PFSK-1 (cell line): ENCODE results near the gene SHCBP1.

Experiments
- FOXP2 ChIP-seq: optimal IDR thresholded peaks from 2 replicates; pipeline ENCODE3; 2011; ENCODE audit warnings: borderline replicate concordance, control low read depth, inconsistent platforms; ENCODE audit not compliant: insufficient read depth; ENCODE audit errors: extremely low read length, extremely low read depth
- POLR2AphosphoS5 ChIP-seq: IDR thresholded peaks from 2 replicates; pipeline ENCODE4 v1.6.1; 2012; ENCODE audit warnings: low read depth, mild to moderate bottlenecking, control low read depth, low read length, moderate library complexity
- REST ChIP-seq, 2 experiments: IDR thresholded peaks; 2 replicates each; pipeline versions ENCODE4 v1.6.1 to v1.8.0; 2011 to 2012; ENCODE audit warnings: low read depth in 2 of 2, low read length in 2 of 2, control low read depth in 1 of 2, inconsistent platforms in 1 of 2, mild to moderate bottlenecking in 1 of 2, moderate library complexity in 1 of 2; ENCODE audit not compliant: insufficient read depth in 1 of 2
- SIN3A ChIP-seq: IDR thresholded peaks from 2 replicates; pipeline ENCODE4 v1.6.1; 2012; ENCODE audit warnings: mild to moderate bottlenecking, low read length, moderate library complexity, borderline replicate concordance; ENCODE audit not compliant: insufficient read depth
- TAF1 ChIP-seq: IDR thresholded peaks from 2 replicates; pipeline ENCODE4 v1.6.1; 2012; ENCODE audit warnings: low read length, control low read depth, borderline replicate concordance; ENCODE audit not compliant: insufficient read depth

SHCBP1 gene

GRCh38 chr16:46618516-46618915, 2.7 kb downstream of the SHCBP1 start:
- TF ChIP-seq REST (IDR thresholded peaks at IDR 0.05; ENCODE audit: insufficient read depth in 1 of 2, low read depth in 2 of 2, low read length in 2 of 2) (no peak), SIN3A (no peak), POLR2AphosphoS5 (no peak), TAF1 (no peak), FOXP2 (no peak)

GRCh38 chr16:46614006-46614405, 7.2 kb downstream of the SHCBP1 start:
- no peak for TF ChIP-seq POLR2AphosphoS5
- TF ChIP-seq SIN3A = no peak
- TF ChIP-seq TAF1 = no peak
- no peak for TF ChIP-seq REST (IDR thresholded peaks at IDR 0.05; ENCODE audit: insufficient read depth in 1 of 2, low read depth in 2 of 2, low read length in 2 of 2)
- TF ChIP-seq FOXP2 = no peak

GRCh38 chr16:46613352-46613751, 7.8 kb downstream of the SHCBP1 start:
- TF ChIP-seq POLR2AphosphoS5 (no peak), TAF1 (no peak)

- TF ChIP-seq REST (IDR thresholded peaks at IDR 0.05; ENCODE audit: insufficient read depth in 1 of 2, low read depth in 2 of 2, low read length in 2 of 2) = no peak
- TF ChIP-seq SIN3A = no peak
- TF ChIP-seq FOXP2 = no peak
- no peak for TF ChIP-seq TAF1
- TF ChIP-seq POLR2AphosphoS5 = no peak
Observed at GRCh38 chr16:46612121-46612520, 9.1 kb downstream of the SHCBP1 start.

GRCh38 chr16:46607529-46607928, 13.7 kb downstream of the SHCBP1 start:
- TF ChIP-seq TAF1 = no peak
- no peak for TF ChIP-seq POLR2AphosphoS5
- no peak for TF ChIP-seq REST (IDR thresholded peaks at IDR 0.05; ENCODE audit: insufficient read depth in 1 of 2, low read depth in 2 of 2, low read length in 2 of 2)
- TF ChIP-seq SIN3A = no peak
- no peak for TF ChIP-seq FOXP2
